Astrocyte (in vitro differentiated cells and primary cell): ENCODE data around the gene MPST. TPM values are rescaled to one million over a fixed set of nuclear protein-coding genes. Genes with fewer than 3 reads are reported as not detected.

ENCODE experiments used
- DNase-seq: peaks from one replicate; pipeline ENCODE4 v3.0.0-alpha.2; 2010; ENCODE audit warnings: low read depth
- FAIRE-seq: peaks from 2 replicates; lab custom pipeline; 2011; peaks lifted over from hg19 to GRCh38; lab: Jason Lieb, UNC
- H2AFZ ChIP-seq: 2 replicates; pipeline ENCODE4 v1.6.0; 2012; ENCODE audit warnings: low read depth, low read length, inconsistent platforms
- H3K27ac ChIP-seq: 2 replicates; pipeline ENCODE4 v1.5.1; 2011; ENCODE audit warnings: low read depth, low read length, inconsistent platforms
- H3K27me3 ChIP-seq: 2 replicates; pipeline ENCODE4 v1.6.0; 2011; ENCODE audit warnings: low read length, inconsistent platforms; ENCODE audit not compliant: insufficient read depth
- H3K36me3 ChIP-seq: 2 replicates; pipeline ENCODE4 v1.5.1; 2011; ENCODE audit warnings: low read length, inconsistent platforms; ENCODE audit not compliant: insufficient read depth
- H3K4me1 ChIP-seq: 2 replicates; pipeline ENCODE4 v1.5.1; 2011; ENCODE audit warnings: low read length, inconsistent platforms; ENCODE audit not compliant: insufficient read depth
- H3K4me2 ChIP-seq: 2 replicates; pipeline ENCODE4 v1.6.0; 2012; ENCODE audit warnings: low read length, inconsistent platforms
- H3K4me3 ChIP-seq: 2 replicates; pipeline ENCODE4 v1.5.1; 2011; ENCODE audit warnings: low read depth, mild to moderate bottlenecking, low read length, inconsistent platforms; ENCODE audit not compliant: insufficient read depth
- H3K79me2 ChIP-seq: 2 replicates; pipeline ENCODE4 v1.6.0; 2012; ENCODE audit warnings: mild to moderate bottlenecking, low read length, inconsistent platforms; ENCODE audit not compliant: insufficient read depth
- H3K9ac ChIP-seq: 2 replicates; pipeline ENCODE4 v1.6.0; 2012; ENCODE audit warnings: mild to moderate bottlenecking, low read length, inconsistent platforms
- H3K9me3 ChIP-seq: 2 replicates; pipeline ENCODE4 v1.5.1; 2012; ENCODE audit warnings: low read depth, mild to moderate bottlenecking, low read length, inconsistent platforms; ENCODE audit not compliant: insufficient read depth
- H4K20me1 ChIP-seq: 2 replicates; pipeline ENCODE4 v1.6.0; 2012; ENCODE audit warnings: low read length, inconsistent platforms; ENCODE audit not compliant: insufficient read depth
- H3K27ac Mint-ChIP-seq: one replicate; pipeline ENCODE4 v1.8.0; 2021; ENCODE audit warnings: mild to moderate bottlenecking, mixed read lengths; ENCODE audit not compliant: unreplicated experiment
- H3K27me3 Mint-ChIP-seq: one replicate; pipeline ENCODE4 v1.8.0; 2021; ENCODE audit warnings: low read depth, mixed read lengths; ENCODE audit not compliant: unreplicated experiment
- H3K36me3 Mint-ChIP-seq: one replicate; pipeline ENCODE4 v1.8.0; 2021; ENCODE audit warnings: low read depth, mixed read lengths; ENCODE audit not compliant: unreplicated experiment
- H3K4me1 Mint-ChIP-seq: one replicate; pipeline ENCODE4 v1.8.0; 2021; ENCODE audit warnings: low read depth, mixed read lengths; ENCODE audit not compliant: unreplicated experiment
- H3K4me3 Mint-ChIP-seq: one replicate; pipeline ENCODE4 v1.8.0; 2021; ENCODE audit warnings: mild to moderate bottlenecking, moderate library complexity, mixed read lengths; ENCODE audit not compliant: unreplicated experiment
- H3K9me3 Mint-ChIP-seq: one replicate; pipeline ENCODE4 v1.8.0; 2021; ENCODE audit warnings: mild to moderate bottlenecking, mixed read lengths; ENCODE audit not compliant: unreplicated experiment
- EZH2 ChIP-seq: IDR thresholded peaks from 2 replicates; pipeline ENCODE4 v1.6.1; 2012; ENCODE audit warnings: mild to moderate bottlenecking, low read length, inconsistent platforms; ENCODE audit not compliant: insufficient read depth
- total RNA-seq: library from RNA; stranded (reverse); gene quantifications from 2 replicates; pipeline ENCODE4 v1.2.1, GENCODE V29; 2021
- TF ChIP-seq, protein P1 (sequence below): IDR thresholded peaks from 2 replicates; pipeline ENCODE4 v1.5.1; 2011; ENCODE audit warnings: low read depth, mild to moderate bottlenecking, inconsistent platforms, low read length, moderate library complexity; ENCODE audit not compliant: insufficient read depth

The MPST gene
- total RNA-seq, 1 donor from 2014 or later, result 67.8 TPM

DNA sequence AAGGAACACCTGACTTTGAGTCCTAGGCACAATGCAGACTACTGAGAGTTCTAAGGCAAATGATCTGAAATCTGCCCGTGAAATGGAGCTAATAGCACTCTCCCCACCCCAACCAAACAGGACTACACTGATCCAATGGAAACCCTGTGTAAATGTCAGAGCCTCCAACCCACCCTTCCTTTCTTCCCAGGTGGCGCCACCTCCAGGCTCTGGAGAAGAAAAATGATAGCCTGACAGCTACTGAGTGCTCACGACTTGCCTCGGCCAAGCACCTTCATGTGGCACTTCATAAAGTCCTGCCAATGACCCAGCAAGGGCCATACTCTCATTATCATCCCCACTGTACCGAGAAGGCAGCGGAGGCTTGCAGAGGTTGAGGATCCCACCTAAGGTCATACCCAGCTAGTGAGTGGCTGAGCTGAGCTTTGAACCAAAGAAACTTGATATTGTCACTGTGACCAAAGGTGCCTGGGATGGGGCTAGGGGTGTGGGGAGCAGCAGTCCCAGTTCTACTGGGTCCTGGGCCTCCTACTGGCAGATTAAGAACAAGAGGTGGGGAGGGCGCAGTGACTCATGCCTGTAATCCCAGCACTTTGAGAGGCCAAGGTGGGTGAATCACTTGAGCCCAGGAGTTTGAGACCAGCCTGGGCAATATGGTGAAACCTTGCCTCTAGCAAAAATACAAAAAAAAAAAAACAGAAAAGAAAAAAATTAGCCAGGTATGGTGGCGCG lies 20.8 kb upstream of the MPST start:
- FAIRE-seq (no peak), DNase-seq (no peak)
- Mint-ChIP-seq H3K4me3 (no peak overlapping the region), H3K27me3 (peaks cover 35% of the 10 kb centered on the region), H3K4me1 (no peaks in the 10 kb centered on the region), H3K27ac (no peak overlapping the region), H3K9me3 (peaks cover 2% of the 10 kb centered on the region), H3K36me3 (no peaks in the 10 kb centered on the region)
- H3K79me2 ChIP-seq, result no peaks in the 10 kb centered on the region
- no peak overlapping the region for H3K9ac ChIP-seq
- TF ChIP-seq EZH2, result no peak
- TF ChIP-seq, protein P1, sequence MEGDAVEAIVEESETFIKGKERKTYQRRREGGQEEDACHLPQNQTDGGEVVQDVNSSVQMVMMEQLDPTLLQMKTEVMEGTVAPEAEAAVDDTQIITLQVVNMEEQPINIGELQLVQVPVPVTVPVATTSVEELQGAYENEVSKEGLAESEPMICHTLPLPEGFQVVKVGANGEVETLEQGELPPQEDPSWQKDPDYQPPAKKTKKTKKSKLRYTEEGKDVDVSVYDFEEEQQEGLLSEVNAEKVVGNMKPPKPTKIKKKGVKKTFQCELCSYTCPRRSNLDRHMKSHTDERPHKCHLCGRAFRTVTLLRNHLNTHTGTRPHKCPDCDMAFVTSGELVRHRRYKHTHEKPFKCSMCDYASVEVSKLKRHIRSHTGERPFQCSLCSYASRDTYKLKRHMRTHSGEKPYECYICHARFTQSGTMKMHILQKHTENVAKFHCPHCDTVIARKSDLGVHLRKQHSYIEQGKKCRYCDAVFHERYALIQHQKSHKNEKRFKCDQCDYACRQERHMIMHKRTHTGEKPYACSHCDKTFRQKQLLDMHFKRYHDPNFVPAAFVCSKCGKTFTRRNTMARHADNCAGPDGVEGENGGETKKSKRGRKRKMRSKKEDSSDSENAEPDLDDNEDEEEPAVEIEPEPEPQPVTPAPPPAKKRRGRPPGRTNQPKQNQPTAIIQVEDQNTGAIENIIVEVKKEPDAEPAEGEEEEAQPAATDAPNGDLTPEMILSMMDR, result no peak
- H3K27me3 ChIP-seq, result peaks cover 6% of the 10 kb centered on the region
- no peak overlapping the region for H3K27ac ChIP-seq
- H3K9me3 ChIP-seq, result no peaks in the 10 kb centered on the region
- H4K20me1 ChIP-seq, result no peaks in the 10 kb centered on the region
- H2AFZ ChIP-seq, result no peak overlapping the region
- no peaks in the 10 kb centered on the region for H3K36me3 ChIP-seq
- H3K4me1 ChIP-seq, result no peaks in the 10 kb centered on the region
- no peak overlapping the region for H3K4me2 ChIP-seq
- H3K4me3 ChIP-seq, result no peak overlapping the region

DNA sequence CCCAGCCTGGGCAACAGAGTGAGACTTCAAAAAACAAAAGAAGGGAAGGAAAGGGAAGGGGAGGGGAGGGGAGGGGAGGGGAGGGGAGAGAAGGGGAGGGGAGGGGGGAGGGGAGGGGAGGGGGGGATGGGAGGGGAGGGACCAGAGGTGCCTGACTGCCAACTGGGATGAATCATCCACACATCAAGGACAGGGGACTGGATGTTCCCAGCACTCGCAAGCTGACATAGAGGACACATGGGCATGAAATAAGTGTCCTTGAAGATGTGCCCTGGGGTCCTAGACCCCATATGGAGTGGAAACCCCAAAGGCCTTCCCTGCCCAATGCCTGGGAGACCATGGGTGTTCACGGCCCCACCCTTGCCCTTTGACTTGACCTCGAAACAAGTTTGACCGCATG lies 20.1 kb upstream of the MPST start:
- H2AFZ ChIP-seq, result no peak overlapping the region
- Mint-ChIP-seq H3K4me1 (no peaks in the 10 kb centered on the region), H3K36me3 (no peaks in the 10 kb centered on the region), H3K27me3 (peaks cover 39% of the 10 kb centered on the region), H3K4me3 (no peak overlapping the region), H3K27ac (no peak overlapping the region), H3K9me3 (peaks cover 2% of the 10 kb centered on the region)
- H3K79me2 ChIP-seq, result no peaks in the 10 kb centered on the region
- H3K4me2 ChIP-seq, result no peak overlapping the region
- H3K9ac ChIP-seq, result no peak overlapping the region
- no peaks in the 10 kb centered on the region for H3K4me1 ChIP-seq
- TF ChIP-seq EZH2, result no peak
- TF ChIP-seq, protein P1, result no peak
- no peak overlapping the region for H3K27ac ChIP-seq
- FAIRE-seq, result no peak
- H3K36me3 ChIP-seq, result no peaks in the 10 kb centered on the region
- no peak overlapping the region for H3K4me3 ChIP-seq
- H4K20me1 ChIP-seq, result no peaks in the 10 kb centered on the region
- no peak for DNase-seq
- H3K9me3 ChIP-seq, result no peaks in the 10 kb centered on the region
- peaks cover 7% of the 10 kb centered on the region for H3K27me3 ChIP-seq
